Head of caudate nucleus (tissue), 42 donors: ENCODE results near the gene PSIP1.
A peak's percentile ranks its signal among the peaks of the same experiment; 100 is the strongest.

ENCODE experiments used
- DNase-seq, 42 donors: peaks; one replicate each; pipeline versions ENCODE4 v3.0.0 to v3.0.0-alpha.2; 2020 to 2021; ENCODE audit warnings: mixed read lengths in 7 of 42
- intact Hi-C: fragments of 100-400 bp; cut with DNase I; formaldehyde crosslinking; loops from one replicate; pipeline ENCODE4 v1.15.0; 2022

The PSIP1 gene

DNA sequence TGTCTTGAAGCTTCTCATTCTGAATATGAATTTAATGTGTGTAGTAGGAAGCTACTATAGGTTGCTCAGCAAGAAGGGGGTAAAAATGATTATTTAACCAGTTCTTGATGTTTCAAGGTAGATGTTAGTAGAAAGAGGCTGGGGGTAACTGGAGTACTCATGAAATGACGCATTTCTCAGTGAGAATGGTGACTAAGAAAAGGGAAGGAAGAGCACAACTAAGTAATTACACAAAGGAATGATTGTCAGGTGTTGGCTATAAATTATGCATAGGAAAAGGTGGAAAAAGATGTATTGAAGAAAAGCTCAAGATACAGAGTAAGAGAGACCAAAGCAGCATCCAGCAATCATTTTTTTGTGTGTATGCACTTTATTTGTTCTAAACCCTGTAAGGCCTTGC is 1.4 kb upstream of the PSIP1 start:
- no peak for DNase-seq
- intact Hi-C loops = no loop called here

DNA sequence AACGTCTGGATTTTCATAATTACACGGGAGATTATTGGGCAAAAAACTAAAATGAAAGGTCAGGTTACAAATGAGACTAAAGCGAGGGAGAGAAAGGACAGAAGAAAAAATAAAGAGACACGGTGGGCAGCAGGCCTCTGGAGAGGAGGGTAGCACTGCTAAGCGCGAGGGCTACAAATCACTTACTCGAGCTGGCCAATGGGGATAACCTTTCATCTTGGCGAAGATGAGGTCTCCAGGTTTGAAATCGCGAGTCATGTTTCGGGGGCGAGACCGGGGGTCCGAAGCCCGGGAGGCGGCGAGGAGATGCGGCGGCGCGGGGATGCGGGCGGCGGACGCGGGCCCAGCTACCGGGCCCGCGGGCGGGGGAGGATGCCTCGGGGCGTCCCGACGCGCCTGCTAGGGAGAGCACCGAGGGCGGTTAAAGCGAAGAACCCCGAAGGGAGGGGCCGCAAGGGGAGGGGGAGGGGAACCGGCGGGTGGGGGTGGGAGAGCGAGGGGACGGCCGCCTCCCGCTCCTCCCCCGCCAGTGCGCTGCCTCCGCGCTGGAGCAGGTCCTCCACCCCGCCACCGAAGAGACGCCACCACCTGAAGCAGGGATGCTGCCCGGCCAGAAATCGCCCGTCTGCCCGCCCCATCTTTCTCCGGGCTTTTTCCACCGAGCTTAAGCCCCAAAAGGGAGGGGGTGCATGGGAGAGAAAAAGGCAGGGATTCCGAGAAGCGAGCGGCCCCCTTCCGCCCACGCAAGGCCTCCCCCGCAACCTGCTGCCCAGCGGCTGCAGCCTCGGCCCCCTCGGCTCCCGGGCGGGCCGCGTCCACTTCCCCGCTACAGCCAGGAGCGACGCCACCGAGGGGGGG is 610 bp downstream of the PSIP1 start:
- intact Hi-C loops = loop anchor here (2.0 to 5.0 kb wide), 2 partner anchors 43 to 88 kb away; partner anchors contain the start of genes CCDC171 and SNAPC3
- peak in 38 of 42 donors; percentile 33 to 79 (median 56) for DNase-seq

DNA sequence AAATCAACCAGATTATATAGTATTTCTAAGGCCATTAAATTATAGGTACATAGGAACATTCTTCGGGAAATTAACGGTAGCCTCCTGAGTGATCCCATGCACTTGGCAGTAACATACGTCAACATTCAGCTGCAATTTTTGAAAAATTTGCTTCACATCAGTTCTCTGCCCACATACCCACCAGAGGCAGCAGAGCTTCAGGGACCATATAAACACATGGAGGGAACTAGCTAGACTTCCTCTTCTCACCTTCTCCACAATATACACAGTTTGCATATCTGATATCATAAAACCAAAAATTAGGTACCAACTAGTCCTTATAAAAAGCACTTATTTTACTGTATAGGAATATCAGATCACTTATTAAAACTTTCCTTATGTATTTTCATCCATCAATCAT is 4.8 kb downstream of the PSIP1 start:
- no peak for DNase-seq
- intact Hi-C loops = loop anchor here (5.0 kb wide), 1 partner anchor 84 kb away; the partner anchor contains the start of gene SNAPC3

DNA sequence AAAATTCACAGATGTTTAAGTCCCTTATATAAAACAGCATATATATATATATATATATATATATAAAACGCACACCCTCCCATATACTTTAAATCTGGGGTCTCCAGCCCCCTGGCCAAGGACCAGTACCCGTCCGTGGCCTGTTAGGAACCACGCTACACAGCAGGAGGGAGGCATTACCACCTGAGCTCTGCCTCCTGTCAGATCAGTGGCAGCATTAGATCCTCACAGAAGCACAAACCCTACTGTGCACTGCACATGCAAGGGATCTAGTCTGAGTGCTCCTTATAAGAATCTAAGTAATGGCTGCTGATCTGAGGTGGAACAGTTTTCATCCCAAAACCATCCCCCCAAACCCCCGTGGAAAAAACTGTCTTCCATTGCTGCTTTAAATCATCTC is 9.0 kb downstream of the PSIP1 start:
- no peak for DNase-seq
- intact Hi-C loops = no loop called here

DNA sequence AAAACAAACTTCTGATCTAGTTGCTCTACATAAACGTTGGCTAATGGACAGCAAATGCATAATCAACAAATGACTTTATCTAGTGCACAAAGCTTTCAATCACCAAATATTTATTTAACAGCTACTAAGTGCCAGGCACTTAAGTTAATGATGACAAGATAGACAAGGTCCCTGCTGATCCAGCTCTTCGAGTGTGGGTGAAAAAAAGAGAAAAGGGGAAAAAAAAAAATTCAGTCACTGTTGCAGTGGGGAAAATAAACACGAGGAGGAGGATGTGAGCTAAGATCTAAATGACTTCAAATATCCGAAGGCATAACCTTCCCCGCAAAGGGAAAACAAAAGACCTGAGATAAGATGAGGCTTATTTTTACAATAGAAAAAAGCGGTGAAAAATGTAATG is 9.6 kb downstream of the PSIP1 start:
- intact Hi-C loops = no loop called here
- no peak for DNase-seq

DNA sequence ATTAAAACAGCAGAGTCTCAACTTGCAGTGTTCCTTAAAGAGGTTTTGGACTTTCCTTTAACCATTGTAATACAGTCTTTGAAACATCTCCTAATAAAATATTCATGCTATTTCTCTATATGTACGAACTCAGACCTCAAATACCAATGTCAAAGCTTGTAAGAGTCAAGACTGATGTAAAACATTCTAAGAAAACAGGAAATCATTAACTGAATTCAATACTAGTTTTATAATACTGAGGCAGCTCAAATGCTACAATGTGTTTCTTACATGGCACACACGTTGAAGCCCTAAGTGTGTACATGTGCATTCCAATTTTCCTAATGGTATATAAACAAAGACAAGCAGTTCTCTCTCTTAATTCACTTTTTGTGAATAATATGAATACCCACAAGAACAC is 11.6 kb downstream of the PSIP1 start:
- intact Hi-C loops = no loop called here
- DNase-seq = no peak

DNA sequence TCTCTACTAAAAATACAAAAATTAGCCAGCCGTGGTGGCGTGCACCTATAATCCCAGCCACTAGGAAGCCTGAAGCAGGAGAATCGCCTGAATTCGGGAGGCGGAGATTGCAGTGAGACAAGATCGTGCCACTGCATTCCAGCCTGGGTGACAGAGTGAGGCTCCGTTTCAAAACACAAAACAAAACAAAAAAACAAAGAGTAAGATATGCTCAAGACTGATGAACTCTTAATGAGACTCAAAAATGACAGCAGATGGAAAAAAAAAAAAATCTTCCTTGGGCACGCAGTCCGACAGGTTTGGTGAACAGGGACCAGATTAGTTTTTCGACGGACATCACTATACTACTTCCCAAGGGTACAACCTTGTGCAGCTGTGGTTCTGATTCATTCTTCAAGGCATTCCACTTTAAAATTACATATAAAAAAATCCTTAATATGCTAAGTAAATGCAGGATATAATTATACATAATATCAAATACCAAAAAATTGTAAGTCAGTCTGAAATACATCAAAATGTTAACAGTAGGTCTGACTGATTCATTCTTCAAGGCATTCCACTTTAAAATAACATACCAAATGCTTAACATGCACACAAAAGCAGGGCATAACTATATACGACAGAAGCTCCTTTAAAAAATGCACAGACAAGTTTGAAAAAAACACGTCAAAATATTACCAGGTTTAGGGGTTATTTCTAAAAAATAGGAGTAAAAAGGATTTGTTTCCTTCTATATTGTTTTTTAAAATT is 12.3 kb downstream of the PSIP1 start:
- intact Hi-C loops = no loop called here
- DNase-seq = no peak

DNA sequence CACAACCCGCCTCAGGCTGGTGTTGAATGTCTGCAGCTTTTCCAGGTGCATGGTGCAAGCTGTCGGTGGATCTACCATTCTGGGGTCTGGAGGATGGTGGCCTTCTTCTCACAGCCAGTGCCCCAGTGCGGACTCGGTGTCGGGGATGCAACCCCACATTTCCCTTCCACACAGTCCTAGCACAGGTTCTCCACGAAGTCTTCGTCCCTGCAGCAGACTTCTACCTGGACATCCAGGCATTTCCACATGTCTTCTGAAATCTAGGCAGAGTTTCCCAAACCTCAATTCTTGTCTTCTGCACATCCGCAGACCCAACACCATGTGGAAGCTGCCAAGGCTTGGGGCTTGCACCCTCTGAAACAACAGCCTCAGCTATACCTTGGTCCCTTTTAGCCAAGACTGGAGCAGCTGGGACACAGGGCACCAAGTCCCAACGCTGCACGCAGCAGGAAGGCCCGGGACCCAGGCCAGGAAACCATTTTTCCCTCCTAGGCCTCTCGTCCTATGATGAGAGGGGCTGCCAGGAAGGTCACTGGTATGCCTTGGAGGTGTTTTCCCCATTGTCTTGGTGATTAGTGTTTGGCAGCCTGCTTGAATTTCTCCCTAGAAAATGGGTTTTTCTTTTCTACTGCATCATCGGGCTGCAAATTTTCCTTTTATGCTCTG is 18.2 kb downstream of the PSIP1 start:
- no peak for DNase-seq
- intact Hi-C loops = no loop called here

DNA sequence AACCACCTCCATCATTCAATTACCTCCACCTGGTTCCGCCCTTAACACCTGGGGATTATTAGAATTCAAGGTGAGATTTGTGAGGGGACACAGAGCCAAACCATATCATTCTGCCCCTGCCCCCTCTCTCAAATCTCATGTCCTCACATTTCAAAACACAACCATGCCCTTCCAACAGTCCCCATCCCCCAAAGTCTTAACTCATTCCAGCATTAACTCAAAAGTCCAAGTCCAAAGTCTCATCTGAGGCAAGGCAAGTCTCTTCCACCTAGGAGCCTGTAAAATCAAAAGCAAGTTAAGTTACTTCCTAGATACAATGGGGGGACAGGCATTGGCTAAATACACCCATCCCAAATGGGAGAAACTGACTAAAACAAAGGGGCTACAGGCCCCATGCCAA is 18.8 kb downstream of the PSIP1 start:
- no peak for DNase-seq
- intact Hi-C loops = no loop called here

DNA sequence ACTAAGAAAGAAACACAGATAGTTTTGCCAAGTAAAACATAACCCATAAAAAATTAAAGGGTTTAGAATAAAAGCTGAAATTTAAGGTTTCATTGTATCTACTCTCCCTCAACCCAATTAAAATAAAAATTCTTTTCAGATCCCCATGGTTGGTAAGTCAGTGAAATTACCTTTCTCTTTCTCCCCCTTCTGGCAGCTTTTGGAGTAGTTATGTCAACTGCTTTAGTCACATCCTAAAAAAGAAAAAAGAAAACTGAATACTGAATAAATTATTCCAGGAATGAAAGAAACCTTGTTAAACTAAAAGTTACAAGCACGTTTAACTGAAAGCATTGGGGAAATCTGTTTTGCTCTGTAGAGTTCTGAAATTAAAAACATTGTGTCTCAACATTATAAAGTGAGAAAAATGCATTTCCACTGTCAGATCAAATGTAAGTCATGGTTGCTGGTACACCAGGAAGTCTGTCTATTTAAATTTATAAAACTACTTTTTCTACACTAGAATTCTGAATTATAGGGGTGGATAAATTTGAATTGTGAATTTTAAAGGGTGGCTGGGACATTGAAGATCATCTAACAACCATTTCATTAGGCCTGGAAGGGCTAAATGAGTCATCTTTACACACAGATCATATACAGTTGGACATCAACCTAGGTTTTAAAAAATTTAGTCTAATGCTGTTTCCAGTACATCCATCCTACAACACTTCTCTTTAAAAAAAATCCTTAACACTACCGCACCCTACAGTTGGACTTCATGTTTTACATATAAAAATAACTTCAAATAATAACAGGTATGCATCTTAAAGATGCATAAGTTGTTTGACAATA is 24.7 kb downstream of the PSIP1 start:
- intact Hi-C loops = no loop called here
- no peak for DNase-seq

DNA sequence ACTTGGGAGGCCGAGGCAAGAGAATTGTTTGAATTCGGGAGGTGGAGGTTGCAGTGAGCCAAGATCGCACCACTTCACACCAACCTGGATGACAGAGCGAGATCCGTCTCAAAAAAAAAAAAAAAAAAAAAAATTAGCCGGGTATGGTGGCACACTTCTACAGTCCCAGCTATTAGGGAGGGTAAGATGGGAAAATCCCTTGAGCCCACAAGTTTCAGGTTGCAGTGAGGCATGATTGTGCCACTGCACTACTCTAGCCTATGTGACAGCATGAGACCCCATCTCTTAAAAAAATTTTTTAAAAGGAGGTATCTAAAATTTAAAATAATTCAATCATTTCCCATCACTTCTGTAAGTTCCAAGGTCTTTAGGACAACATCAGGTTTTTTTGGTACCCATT is 26.0 kb downstream of the PSIP1 start:
- intact Hi-C loops = no loop called here
- no peak for DNase-seq

DNA sequence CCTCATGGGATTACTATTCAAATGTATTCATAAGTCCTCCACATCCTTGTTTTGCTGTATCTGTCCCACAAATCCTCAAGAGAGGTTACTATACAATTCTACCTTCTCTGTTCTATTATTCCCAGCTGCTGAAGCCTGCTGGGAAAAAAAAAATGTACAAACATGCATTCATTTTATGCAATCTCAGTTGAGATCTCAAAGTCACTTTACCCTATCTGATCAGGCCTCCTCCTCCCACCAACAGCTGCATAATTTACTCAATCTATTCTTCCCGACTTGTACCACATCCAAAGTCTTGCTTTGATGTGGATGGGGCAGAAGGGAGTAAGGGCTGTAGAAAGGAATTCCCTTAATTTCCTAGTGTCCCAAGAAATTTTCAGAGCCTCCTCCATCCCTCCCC is 28.6 kb downstream of the PSIP1 start:
- no peak for DNase-seq
- intact Hi-C loops = no loop called here

DNA sequence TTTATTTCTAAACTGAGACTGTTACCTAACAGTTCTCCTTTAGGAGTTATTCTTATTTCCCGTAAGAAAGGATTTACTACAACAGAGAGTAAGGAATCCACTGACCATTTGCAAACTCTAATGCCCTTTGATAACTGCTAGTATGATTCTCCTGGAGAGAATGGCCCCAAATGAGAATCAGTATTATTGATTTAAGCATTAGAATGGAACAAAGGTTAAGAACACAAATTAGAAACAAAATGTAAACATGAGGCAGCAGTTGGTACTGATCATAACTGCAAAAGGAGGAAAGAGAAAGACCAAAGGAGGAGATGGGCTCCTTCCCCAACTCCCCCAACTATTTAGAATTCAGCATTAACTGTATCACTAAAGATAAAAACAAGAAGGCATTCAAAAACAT is 30.7 kb downstream of the PSIP1 start:
- intact Hi-C loops = no loop called here
- no peak for DNase-seq

DNA sequence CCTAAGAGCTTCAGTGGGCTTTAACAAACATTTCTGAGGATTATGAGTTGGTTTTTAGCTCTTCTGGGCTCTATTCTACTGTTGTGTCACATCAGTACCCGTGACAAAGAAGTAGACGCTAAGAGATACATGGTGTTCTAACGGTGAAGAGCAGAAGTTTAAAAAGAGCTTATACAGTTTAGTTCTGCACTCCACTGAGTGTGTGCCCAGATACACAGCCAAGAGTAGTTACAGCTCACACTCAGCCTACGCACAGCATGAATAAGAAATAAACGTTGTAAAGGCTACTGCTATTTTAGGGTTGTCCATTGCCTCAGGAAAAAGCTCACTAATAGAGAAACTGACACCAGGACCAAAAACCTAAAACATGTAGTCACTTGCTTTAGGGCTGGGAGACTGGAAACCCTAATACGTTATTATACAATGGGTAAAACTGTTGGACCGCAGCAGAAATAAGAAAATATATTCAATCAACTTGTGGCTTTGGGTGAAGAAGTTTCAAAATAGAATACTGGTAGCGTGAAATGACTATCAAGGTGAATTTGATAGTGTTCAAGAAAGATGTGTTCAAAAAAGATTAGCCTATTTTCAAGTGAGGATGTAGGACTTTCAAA is 34.7 kb downstream of the PSIP1 start:
- intact Hi-C loops = no loop called here
- DNase-seq = no peak

DNA sequence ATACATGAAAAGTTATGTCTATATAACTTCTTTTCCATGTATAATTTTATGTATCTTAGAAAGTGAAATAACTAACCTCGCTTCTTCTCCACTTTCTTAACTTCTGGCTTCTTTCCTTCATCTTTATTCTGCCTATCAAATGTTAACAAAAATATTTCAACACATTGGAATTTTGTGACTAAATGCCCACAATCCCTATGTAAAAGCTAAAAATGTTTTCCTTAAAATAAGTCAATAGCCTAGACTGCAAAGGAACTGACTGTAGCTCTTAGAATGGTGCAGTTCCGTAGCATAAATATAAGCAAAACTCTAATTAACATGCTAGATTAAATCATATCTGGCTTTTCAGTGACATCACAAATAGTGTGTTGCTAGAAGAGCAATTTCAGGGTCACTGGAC is 40.9 kb downstream of the PSIP1 start:
- intact Hi-C loops = no loop called here

DNA sequence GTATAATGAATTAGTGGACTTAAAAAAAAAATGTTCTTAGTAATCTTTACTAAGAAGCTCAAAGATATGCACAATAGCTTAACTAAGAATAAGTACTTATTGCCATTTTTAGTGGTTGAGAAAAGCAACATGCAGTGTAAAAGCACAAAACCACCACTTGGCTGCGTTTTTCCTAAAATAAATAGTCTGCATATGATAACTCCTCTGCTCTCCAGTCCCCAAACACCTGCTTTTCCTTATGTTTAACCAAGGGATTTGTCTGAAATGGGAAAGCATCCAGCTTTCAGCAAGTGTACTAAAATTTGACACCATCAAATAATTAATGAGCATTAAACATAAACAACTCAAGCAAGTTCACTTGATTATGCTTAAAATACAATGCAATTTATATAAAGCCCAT is 41.4 kb downstream of the PSIP1 start:
- DNase-seq = no peak
- intact Hi-C loops = no loop called here

More for the DNA sequence above, 40.9 kb downstream of the PSIP1 start:
- DNase-seq = no peak

DNA sequence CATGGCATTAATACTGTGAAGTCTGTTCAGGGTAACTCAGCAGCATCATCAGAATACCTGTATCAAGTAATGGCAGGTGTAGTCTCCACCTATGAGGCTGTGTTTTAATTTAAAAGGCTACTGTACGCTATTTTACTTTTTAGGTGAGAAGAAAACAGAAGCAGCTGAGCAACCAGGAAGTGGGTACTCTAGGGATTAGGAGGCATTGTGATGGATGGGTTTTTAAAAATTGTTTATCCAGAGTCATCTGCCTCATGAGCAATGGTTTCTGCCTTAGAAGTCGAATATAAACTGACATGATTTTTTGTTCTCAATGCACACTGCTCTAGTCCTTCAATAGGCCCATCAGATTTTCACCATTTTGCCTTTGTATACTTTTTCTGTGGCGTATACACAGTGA is 42.6 kb downstream of the PSIP1 start:
- intact Hi-C loops = no loop called here
- no peak for DNase-seq

DNA sequence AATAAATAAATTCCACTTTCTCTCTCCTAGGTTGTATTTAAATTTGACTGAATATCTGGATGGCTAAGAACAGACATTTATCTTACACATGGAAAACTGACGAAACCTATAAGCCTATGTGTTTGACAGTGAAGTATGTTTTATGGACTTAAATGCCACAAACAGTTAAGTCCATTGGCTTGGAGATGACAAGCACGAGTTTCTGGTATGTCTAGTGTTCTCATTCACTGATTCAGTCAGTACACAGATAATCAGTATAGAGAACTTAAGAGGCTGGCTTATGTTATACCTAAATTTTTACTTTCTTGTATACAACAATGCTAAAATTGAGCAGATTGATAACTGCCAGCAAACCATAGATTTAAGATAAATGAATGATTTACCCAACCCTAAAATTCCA is 49.2 kb downstream of the PSIP1 start:
- no peak for DNase-seq
- intact Hi-C loops = no loop called here

DNA sequence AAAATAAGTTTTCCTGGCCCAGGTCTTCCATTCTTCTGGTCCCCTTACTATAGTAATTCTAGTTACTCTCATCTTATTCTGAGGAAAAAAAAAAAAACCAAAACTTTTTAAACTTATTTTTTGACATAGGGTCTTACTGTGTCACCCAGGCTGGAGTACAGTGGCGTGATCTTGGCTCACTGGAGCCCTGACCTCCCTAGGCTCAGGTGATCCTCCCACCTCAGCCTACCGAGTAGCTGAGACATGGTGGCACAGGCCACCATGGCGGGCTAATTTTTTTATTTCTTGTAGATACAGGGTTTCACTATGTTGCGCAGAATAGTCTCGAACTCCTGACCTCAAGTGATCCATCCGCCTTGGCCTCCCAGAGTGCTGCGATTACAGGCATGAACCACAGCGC is 49.7 kb downstream of the PSIP1 start:
- intact Hi-C loops = no loop called here
- no peak for DNase-seq
